ENCODE data around the gene TNS1. TPM values are rescaled to one million over a fixed set of nuclear protein-coding genes. Genes with fewer than 3 reads are reported as not detected.

The TNS1 gene
- total RNA-seq, 1 experiment from 2014 or later = 4.5 TPM

- Mint-ChIP-seq H3K27me3 (ENCODE audit: low read depth) (no peaks in the 10 kb centered on the region), H3K4me1 (peaks cover 15% of the 10 kb centered on the region), H3K9me3 (no peaks in the 10 kb centered on the region), H3K27ac (no peak overlapping the region), H3K4me3 (no peak overlapping the region), H3K36me3 (no peaks in the 10 kb centered on the region)
- ChIA-PET CTCF (interaction anchor here (1.3 to 5.4 kb wide), 2 partner anchors 35 to 63 kb away, joined by 4 to 21 read pairs; no protein-coding TSS in a partner anchor), POLR2A (no interaction called here)
- no peak for DNase-seq (ENCODE audit: low spot score)
- no peak for ATAC-seq
- TF ChIP-seq ZNF512 (CRISPR knock-in tag; IDR thresholded peaks at IDR 0.05; ENCODE audit: borderline replicate concordance) (no peak), NFATC4 (CRISPR knock-in tag; IDR thresholded peaks at IDR 0.05) (no peak), RELA (CRISPR knock-in tag; IDR thresholded peaks at IDR 0.05; ENCODE audit: borderline replicate concordance) (no peak), PREB (CRISPR knock-in tag; IDR thresholded peaks at IDR 0.05; ENCODE audit: borderline replicate concordance) (no peak), JAZF1 (CRISPR knock-in tag; IDR thresholded peaks at IDR 0.05) (no peak), ZNF219 (CRISPR knock-in tag; IDR thresholded peaks at IDR 0.05; ENCODE audit: borderline replicate concordance) (no peak), PRRX2 (CRISPR knock-in tag; IDR thresholded peaks at IDR 0.05) (no peak), OVOL2 (CRISPR knock-in tag; IDR thresholded peaks at IDR 0.05; ENCODE audit: borderline replicate concordance) (no peak), ZNF232 (CRISPR knock-in tag; IDR thresholded peaks at IDR 0.05) (no peak), TP53 (CRISPR knock-in tag; IDR thresholded peaks at IDR 0.05) (no peak), CREM (CRISPR knock-in tag; IDR thresholded peaks at IDR 0.05) (no peak), ATF3 (CRISPR knock-in tag; conservative IDR thresholded peaks at IDR 0.05) (no peak), ESRRA (CRISPR knock-in tag; IDR thresholded peaks at IDR 0.05; ENCODE audit: borderline replicate concordance) (no peak), TEAD4 (CRISPR knock-in tag; IDR thresholded peaks at IDR 0.05) (no peak), ZNF423 (CRISPR knock-in tag; IDR thresholded peaks at IDR 0.05) (no peak), ZNF416 (CRISPR knock-in tag; IDR thresholded peaks at IDR 0.05) (no peak), MYBL2 (CRISPR knock-in tag; IDR thresholded peaks at IDR 0.05) (no peak), MLX (CRISPR knock-in tag; IDR thresholded peaks at IDR 0.05) (no peak)
- TF ChIP-seq, protein P1, sequence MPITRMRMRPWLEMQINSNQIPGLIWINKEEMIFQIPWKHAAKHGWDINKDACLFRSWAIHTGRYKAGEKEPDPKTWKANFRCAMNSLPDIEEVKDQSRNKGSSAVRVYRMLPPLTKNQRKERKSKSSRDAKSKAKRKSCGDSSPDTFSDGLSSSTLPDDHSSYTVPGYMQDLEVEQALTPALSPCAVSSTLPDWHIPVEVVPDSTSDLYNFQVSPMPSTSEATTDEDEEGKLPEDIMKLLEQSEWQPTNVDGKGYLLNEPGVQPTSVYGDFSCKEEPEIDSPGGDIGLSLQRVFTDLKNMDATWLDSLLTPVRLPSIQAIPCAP (CRISPR knock-in tag; IDR thresholded peaks at IDR 0.05) = no peak
- TF ChIP-seq, protein P2, sequence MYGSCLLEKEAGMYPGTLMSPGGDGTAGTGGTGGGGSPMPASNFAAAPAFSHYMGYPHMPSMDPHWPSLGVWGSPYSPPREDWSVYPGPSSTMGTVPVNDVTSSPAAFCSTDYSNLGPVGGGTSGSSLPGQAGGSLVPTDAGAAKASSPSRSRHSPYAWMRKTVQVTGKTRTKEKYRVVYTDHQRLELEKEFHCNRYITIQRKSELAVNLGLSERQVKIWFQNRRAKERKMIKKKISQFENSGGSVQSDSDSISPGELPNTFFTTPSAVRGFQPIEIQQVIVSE (CRISPR knock-in tag; IDR thresholded peaks at IDR 0.05; ENCODE audit: borderline replicate concordance) = no peak
Measured at GRCh38 chr2:217824223-217824622, 178.6 kb downstream of the TNS1 start.

DNA sequence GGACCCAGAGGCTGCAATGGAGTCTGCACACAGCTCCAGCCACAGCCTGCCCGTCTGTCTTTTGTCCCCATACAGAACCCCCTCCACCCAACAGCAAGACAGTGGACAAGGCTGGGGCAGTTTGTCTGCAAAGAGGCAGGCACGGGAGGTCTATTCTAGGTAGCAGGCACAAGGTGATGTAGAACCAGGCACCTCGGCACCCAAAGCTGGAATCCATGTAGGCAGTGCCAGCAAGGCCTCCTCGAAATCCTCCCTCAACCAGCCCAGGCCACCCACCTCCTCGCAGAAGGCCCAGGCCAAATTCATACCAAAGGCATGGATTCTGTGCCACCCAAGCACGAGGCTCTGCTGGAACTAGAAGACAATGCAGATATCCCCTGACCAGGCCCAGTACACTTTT lies 179.2 kb downstream of the TNS1 start:
- ChIA-PET POLR2A (no interaction called here), CTCF (interaction anchor here (1.3 kb wide), 1 partner anchor 35 kb away, joined by 4 read pairs; no protein-coding TSS in a partner anchor)
- Mint-ChIP-seq H3K9me3 (no peaks in the 10 kb centered on the region), H3K36me3 (no peaks in the 10 kb centered on the region), H3K27me3 (ENCODE audit: low read depth) (no peaks in the 10 kb centered on the region), H3K4me1 (peaks cover 15% of the 10 kb centered on the region), H3K27ac (no peak overlapping the region), H3K4me3 (no peak overlapping the region)
- ATAC-seq (no peak), DNase-seq (ENCODE audit: low spot score) (no peak)
- TF ChIP-seq ZNF423 (CRISPR knock-in tag; IDR thresholded peaks at IDR 0.05) (no peak), ZNF138 (CRISPR knock-in tag; conservative IDR thresholded peaks at IDR 0.05) (no peak), MYBL2 (CRISPR knock-in tag; IDR thresholded peaks at IDR 0.05) (no peak), OVOL2 (CRISPR knock-in tag; IDR thresholded peaks at IDR 0.05; ENCODE audit: borderline replicate concordance) (no peak), ZBTB21 (CRISPR knock-in tag; IDR thresholded peaks at IDR 0.05; ENCODE audit: borderline replicate concordance) (no peak), SP1 (CRISPR knock-in tag; conservative IDR thresholded peaks at IDR 0.05) (no peak), NFYB (CRISPR knock-in tag; conservative IDR thresholded peaks at IDR 0.05; ENCODE audit: low read depth) (no peak), TP53 (CRISPR knock-in tag; IDR thresholded peaks at IDR 0.05) (no peak)
- TF ChIP-seq, protein P3, sequence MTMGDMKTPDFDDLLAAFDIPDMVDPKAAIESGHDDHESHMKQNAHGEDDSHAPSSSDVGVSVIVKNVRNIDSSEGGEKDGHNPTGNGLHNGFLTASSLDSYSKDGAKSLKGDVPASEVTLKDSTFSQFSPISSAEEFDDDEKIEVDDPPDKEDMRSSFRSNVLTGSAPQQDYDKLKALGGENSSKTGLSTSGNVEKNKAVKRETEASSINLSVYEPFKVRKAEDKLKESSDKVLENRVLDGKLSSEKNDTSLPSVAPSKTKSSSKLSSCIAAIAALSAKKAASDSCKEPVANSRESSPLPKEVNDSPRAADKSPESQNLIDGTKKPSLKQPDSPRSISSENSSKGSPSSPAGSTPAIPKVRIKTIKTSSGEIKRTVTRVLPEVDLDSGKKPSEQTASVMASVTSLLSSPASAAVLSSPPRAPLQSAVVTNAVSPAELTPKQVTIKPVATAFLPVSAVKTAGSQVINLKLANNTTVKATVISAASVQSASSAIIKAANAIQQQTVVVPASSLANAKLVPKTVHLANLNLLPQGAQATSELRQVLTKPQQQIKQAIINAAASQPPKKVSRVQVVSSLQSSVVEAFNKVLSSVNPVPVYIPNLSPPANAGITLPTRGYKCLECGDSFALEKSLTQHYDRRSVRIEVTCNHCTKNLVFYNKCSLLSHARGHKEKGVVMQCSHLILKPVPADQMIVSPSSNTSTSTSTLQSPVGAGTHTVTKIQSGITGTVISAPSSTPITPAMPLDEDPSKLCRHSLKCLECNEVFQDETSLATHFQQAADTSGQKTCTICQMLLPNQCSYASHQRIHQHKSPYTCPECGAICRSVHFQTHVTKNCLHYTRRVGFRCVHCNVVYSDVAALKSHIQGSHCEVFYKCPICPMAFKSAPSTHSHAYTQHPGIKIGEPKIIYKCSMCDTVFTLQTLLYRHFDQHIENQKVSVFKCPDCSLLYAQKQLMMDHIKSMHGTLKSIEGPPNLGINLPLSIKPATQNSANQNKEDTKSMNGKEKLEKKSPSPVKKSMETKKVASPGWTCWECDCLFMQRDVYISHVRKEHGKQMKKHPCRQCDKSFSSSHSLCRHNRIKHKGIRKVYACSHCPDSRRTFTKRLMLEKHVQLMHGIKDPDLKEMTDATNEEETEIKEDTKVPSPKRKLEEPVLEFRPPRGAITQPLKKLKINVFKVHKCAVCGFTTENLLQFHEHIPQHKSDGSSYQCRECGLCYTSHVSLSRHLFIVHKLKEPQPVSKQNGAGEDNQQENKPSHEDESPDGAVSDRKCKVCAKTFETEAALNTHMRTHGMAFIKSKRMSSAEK (CRISPR knock-in tag; IDR thresholded peaks at IDR 0.05; ENCODE audit: borderline replicate concordance) = no peak
- TF ChIP-seq, protein P4, sequence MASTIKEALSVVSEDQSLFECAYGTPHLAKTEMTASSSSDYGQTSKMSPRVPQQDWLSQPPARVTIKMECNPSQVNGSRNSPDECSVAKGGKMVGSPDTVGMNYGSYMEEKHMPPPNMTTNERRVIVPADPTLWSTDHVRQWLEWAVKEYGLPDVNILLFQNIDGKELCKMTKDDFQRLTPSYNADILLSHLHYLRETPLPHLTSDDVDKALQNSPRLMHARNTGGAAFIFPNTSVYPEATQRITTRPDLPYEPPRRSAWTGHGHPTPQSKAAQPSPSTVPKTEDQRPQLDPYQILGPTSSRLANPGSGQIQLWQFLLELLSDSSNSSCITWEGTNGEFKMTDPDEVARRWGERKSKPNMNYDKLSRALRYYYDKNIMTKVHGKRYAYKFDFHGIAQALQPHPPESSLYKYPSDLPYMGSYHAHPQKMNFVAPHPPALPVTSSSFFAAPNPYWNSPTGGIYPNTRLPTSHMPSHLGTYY (CRISPR knock-in tag; IDR thresholded peaks at IDR 0.05) = no peak

Measured in WTC11 (cell line).